GM19468 (cell line): ENCODE measurements around the gene CNTNAP1.
"Not testable (repeated sequence)": the region's sequence is repeated elsewhere in the genome, so short reads cannot be mapped to it uniquely, and the experiment has no call there.

ENCODE experiments used
- ATAC-seq: cut with Tn5 transposase; IDR thresholded peaks from one replicate; pipeline ENCODE4 v1.9.1; 2021; ENCODE audit warnings: mild to moderate bottlenecking, moderate library complexity, moderate number of reproducible peaks; ENCODE audit not compliant: unreplicated experiment; ENCODE audit errors: extremely low read depth

CNTNAP1 gene

GRCh38 chr17:42681976-42682721 is at the start of gene CNTNAP1:
Gene CNTNAP1, plus strand, starts transcription at chr17:42682531. Its CDS starts 299 bp downstream, at chr17:42682830.
- ATAC-seq: no peak

GRCh38 chr17:42632949-42633444 is 49.3 kb upstream of the CNTNAP1 start:
- ATAC-seq: no peak

- ATAC-seq: no peak
Observed at GRCh38 chr17:42639525-42640113, 42.7 kb upstream of the CNTNAP1 start.

GRCh38 chr17:42640121-42640520 is 42.2 kb upstream of the CNTNAP1 start:
- ATAC-seq: no peak

DNA sequence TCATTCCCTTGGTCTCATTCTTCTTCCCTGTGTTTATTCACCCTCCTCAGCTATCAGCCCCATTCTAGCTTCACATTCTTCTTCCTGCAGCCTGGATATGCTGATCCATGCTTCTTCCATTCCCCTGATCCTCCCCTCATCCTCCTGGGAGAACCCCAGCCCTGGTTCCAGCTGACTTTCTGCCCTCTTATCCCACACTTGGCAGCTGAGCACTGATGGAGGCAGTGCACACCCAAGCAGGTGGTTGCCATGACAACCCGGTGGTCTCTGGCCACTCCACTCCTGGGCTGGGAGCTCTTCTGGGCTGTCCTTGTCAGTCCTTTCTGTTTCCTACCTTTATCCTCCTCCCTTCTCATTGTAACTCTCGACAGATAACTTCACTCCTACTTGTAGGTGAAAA is 40.0 kb upstream of the CNTNAP1 start:
- ATAC-seq: no peak

GRCh38 chr17:42647778-42648177 is 34.6 kb upstream of the CNTNAP1 start:
- ATAC-seq: no peak

DNA sequence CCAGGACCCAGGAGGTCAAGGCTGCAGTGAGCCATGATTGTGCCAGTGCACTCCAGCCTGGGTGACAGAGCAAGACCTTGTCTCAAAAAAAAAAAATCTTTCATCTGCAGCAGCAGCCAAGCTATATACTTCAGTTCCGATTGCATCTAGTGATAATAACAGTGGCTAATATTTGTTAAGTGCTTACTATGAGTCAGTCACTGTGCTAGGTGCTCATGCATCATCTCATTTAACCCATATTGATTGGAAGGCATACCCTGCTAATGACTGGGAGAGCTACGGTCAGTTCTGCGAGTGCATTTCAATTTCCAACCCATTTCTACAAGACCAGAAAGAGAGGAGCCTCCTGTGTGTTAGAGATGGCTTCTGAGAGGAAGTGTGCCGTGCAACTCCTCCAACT is 30.9 kb upstream of the CNTNAP1 start:
- no peak for ATAC-seq

GRCh38 chr17:42653179-42654124 is 28.9 kb upstream of the CNTNAP1 start:
- ATAC-seq: no peak

DNA sequence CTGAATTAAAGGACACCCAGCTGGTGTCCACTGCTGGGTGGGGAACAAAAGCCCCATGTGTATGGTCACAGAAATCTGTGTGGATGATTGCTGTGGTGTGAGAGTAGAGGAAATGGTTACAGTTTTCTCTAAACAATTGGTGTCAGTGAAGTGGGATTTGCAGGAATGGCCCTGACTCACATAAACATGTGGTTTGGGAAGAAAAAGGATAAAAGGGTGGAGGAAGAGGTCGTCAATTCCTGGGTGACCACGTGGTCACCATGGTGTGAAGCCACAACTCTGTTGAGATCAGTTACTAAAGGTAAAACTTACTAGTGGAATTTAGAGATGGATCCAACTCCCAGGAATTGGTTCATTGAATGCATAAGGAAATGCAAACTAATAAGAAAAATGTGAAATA is 26.8 kb upstream of the CNTNAP1 start:
- no peak for ATAC-seq

GRCh38 chr17:42657824-42658588 is 24.3 kb upstream of the CNTNAP1 start:
- no peak for ATAC-seq

DNA sequence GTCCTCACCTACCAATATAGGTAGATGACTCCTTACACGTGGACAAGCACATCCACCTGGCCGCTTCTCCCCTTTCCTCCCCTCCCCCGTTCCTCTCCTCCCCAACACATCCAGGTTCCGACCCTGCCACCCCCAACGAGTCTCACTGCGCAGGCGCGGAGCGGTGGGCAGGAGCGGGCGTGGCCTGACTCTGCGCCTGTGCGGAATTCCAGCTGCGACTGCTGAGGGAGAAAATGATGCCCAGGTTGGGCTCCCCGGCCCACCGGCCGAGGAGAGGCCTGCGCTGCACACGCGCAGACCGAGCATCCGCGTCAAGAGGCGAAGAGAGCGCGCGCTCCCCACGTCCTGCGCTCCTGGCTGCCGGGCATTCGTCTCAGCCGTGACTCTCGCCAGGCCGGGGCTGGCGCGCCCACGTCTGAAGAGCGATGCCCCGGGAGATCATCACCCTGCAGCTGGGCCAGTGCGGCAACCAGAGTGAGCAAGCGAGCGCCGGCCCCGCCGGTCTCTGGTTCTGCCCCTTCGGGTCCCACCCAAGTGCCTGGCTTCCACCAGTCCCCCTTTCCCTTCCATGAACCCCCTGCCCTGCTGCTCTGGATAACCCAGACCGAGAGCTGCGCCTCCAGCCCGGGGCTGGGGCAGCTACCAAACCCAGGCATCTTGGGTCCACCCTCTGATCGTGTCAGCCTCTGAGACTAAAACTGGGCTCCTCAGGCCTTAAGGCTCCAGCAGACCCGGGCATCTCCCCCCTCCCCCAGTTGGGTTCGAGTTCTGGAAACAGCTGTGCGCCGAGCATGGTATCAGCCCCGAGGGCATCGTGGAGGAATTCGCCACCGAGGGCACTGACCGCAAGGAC is 23.0 kb upstream of the CNTNAP1 start, which contains the start of gene TUBG2:
Gene TUBG2, plus strand, starts transcription at position 206 of the 853 bp plus-strand sequence. Its CDS starts 220 bp downstream, at position 426.
- no peak for ATAC-seq

GRCh38 chr17:42659932-42660274 is 22.4 kb upstream of the CNTNAP1 start:
- not testable (repeated sequence) for ATAC-seq

GRCh38 chr17:42660692-42661345 is 21.5 kb upstream of the CNTNAP1 start:
- no peak for ATAC-seq

DNA sequence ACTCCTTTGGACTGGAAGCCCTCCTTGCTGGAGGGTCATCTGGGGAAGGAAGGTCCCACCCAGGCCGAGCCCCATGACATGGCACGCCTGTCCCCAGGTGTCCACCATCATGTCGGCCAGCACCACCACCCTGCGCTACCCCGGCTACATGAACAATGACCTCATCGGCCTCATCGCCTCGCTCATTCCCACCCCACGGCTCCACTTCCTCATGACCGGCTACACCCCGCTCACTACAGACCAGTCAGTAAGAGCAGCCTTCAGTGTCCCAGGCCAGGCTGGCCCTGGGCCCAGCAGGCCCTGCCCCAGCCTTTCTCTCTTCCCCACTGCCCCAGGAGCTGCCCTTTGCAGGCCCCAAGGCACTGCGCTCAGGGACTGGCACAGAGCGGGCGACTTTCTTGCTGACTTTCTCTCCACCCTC is 16.7 kb upstream of the CNTNAP1 start:
- no peak for ATAC-seq

- not testable (repeated sequence) for ATAC-seq
Observed at GRCh38 chr17:42666126-42666525, 16.2 kb upstream of the CNTNAP1 start.

DNA sequence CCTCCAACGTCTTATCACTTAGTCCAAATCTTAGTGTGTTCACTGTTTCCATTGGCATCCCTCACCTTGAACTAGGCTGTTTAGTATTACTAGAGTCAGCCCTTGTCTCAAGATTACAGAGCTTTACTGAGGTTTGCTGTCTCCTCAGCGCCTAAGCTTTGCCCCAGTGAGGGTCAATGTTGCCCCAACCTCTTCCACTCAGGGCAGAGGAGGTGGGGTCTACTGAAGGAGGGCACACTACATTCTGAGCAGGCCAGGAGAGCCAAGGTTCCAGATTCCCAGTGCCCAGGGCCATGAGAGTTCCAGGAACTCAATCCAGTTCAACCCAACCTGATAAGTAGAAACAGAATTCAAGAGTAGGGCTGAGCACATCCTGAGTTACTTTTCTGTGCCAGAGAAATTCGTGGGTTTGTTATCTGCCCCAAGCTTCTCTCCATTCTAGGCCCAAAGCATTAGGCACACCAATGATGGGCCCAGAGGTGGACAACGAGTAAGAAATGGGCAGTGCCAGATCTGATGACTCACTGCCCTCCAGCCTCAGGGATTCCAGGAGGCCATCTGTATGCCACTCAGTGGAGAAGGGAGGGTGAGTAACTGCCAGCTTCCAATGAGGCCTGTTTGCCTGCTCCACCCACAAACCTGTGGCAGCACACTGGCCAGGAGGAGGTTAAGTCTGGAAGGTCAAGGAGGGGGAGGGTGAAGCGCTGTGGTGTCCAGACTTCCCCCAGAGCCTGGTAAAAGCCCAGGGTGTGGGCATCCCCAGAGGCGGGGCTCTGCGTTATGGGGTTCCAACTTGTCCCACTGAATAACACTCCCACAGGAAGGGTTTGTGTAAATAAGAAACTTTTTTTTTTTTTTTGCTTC is 15.0 kb upstream of the CNTNAP1 start:
- ATAC-seq: no peak

DNA sequence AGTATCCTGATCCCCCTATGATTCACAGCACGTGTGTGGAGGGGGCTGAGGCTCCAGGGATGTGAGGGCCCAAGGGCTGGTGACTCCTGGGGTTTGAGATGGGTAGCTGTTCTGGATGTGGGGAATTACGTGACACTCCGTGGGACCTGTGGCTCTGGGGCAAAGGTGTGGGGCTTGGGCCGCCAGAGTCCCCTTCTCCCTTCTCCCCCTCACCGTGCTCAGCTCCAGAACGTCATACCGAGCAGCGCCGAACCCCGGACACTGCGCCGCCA is 12.7 kb upstream of the CNTNAP1 start:
- ATAC-seq: no peak
